OCI-LY7 (cell line): ENCODE measurements around the gene DNMT1. TPM values are rescaled to one million over a fixed set of nuclear protein-coding genes. Genes with fewer than 3 reads are reported as not detected.

Experiments used
- BruUV-seq: library from RNA; stranded (reverse); fragments of 400-500 nt; replicated peaks from 2 replicates; lab custom pipeline; 2021; lab: Mats Ljungman, UMichigan
- CTCF ChIA-PET: fragments of 300-600 bp; sonication (Branson Sonifier 250); formaldehyde crosslinking; loops from one replicate; lab custom pipeline; 2022; ENCODE audit warnings: antibody characterized with exemption; ENCODE audit not compliant: unreplicated experiment; lab: Charles Lee
- POLR2A ChIA-PET: fragments of 300-600 bp; sonication (Branson Sonifier 250); formaldehyde crosslinking; loops from one replicate; lab custom pipeline; 2022; ENCODE audit warnings: antibody characterized with exemption; lab: Charles Lee
- DNase-seq: peaks from one replicate; pipeline ENCODE4 v3.0.0-alpha.2; 2015; ENCODE audit warnings: low spot score
- H2AFZ ChIP-seq: fragments of 200-600 bp; sonication (generic), shearing (Covaris generic); 2 replicates; pipeline ENCODE4 v1.6.1; 2014; ENCODE audit warnings: mild to moderate bottlenecking, antibody characterized with exemption, low read length, moderate library complexity
- H3K27ac ChIP-seq: fragments of 200-600 bp; sonication (generic); 2 replicates; pipeline ENCODE4 v1.5.1; 2014; ENCODE audit warnings: mixed run types, low read depth, mild to moderate bottlenecking, moderate library complexity, low read length, inconsistent platforms; ENCODE audit not compliant: poor library complexity, severe bottlenecking
- H3K36me3 ChIP-seq: fragments of 200-600 bp; sonication (generic); 2 replicates; pipeline ENCODE4 v1.6.1; 2014; ENCODE audit warnings: mild to moderate bottlenecking, antibody characterized with exemption, low read length, moderate library complexity, mixed read lengths; ENCODE audit not compliant: insufficient read depth
- H3K4me1 ChIP-seq: fragments of 200-600 bp; sonication (generic); 2 replicates; pipeline ENCODE4 v1.5.1; 2014; ENCODE audit warnings: mild to moderate bottlenecking, low read length; ENCODE audit not compliant: insufficient read depth, poor library complexity, severe bottlenecking
- H3K4me2 ChIP-seq: fragments of 200-600 bp; sonication (generic); 2 replicates; pipeline ENCODE4 v1.6.1; 2014; ENCODE audit warnings: mild to moderate bottlenecking, low read length
- H3K4me3 ChIP-seq: fragments of 200-600 bp; sonication (generic); 2 replicates; pipeline ENCODE4 v1.5.1; 2014; ENCODE audit warnings: mild to moderate bottlenecking, low read depth, low read length; ENCODE audit not compliant: poor library complexity, severe bottlenecking
- H3K79me2 ChIP-seq: fragments of 200-600 bp; sonication (generic); 2 replicates; pipeline ENCODE4 v1.6.1; 2016; ENCODE audit warnings: low read depth, mild to moderate bottlenecking, low read length, moderate library complexity, mixed read lengths; ENCODE audit not compliant: insufficient read depth
- H3K9me2 ChIP-seq: fragments of 200-600 bp; sonication (generic); 2 replicates; pipeline ENCODE4 v1.6.1; 2016; ENCODE audit warnings: mild to moderate bottlenecking, low read length, mixed read lengths; ENCODE audit not compliant: insufficient read depth
- H3K9me3 ChIP-seq: fragments of 200-600 bp; sonication (generic); 2 replicates; pipeline ENCODE4 v1.6.1; 2014; ENCODE audit warnings: mild to moderate bottlenecking, mixed run types, low read length, mixed read lengths
- H4K20me1 ChIP-seq: fragments of 200-600 bp; sonication (generic); 2 replicates; pipeline ENCODE4 v1.6.1; 2014; ENCODE audit warnings: mild to moderate bottlenecking, antibody characterized with exemption, low read length, moderate library complexity, mixed read lengths; ENCODE audit not compliant: insufficient read depth
- EZH2phosphoT487 ChIP-seq: fragments of 200-600 bp; sonication (generic); IDR thresholded peaks from 2 replicates; pipeline ENCODE4 v1.6.1; 2018; ENCODE audit warnings: low read depth, borderline replicate concordance, mild to moderate bottlenecking, mixed run types, antibody characterized with exemption, low read length, moderate library complexity, mixed read lengths
- intact Hi-C: fragments of 100-400 bp; cut with micrococcal nuclease; formaldehyde crosslinking; loops from one replicate; pipeline ENCODE4 v1.10.0; 2022; ENCODE audit not compliant: unreplicated experiment
- total RNA-seq, 2 experiments: library from RNA; depleted of rRNA in 1 of 2; stranded (reverse); fragments of >200 nt in 1 of 2; shearing (Covaris generic) in 1 of 2; gene quantifications; 2 replicates each; pipeline ENCODE4 v1.2.3, GENCODE V29; 2014 to 2022
- TF ChIP-seq, protein P1 (sequence below): fragments of 200-600 bp; sonication (generic); conservative IDR thresholded peaks from 2 replicates; pipeline ENCODE4 v1.5.1; 2014; ENCODE audit warnings: mild to moderate bottlenecking, antibody characterized with exemption, low read length, moderate library complexity, mixed read lengths

Gene DNMT1
- total RNA-seq, 2 experiments from 2014 or later: 329 to 680 TPM

DNA sequence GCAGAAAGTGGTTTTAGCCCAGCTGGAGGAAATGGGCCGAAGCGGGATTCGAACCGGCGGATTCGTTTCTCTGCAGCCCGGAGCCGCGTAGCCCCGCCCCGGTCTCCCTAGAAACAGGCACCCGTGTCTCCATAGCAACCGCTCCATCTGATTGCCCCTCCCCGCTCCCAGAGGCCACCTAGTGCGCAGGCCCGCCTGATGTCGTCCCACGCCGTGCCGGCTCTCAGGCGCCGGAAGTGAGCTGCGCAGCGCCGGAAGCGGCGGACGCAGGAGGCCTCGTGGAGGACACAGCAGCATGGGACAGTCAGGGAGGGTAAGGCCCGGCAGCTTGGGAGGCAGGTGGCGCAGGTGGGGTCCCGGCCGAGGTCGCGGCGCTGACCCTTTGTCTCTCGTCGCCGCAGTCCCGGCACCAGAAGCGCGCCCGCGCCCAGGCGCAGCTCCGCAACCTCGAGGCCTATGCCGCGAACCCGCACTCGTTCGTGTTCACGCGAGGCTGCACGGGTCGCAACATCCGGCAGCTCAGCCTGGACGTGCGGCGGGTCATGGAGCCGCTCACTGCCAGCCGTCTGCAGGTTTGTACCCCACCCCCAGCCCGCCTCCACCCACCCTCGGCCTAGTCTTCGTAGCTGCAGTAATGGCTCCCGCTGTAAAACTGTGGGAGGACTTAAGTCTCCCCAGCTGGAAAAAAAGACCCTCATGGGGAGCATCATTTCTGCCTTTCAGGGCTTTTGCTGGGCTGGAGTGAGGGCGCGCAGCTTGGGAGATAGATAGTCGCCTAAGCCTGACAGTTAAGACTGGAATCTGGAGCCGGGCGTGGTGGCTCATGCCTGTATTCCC, 88.4 kb downstream of the DNMT1 start, which contains the start of gene PPAN:
TSS of gene PPAN (plus strand) at position 263 of the 837 bp plus-strand sequence. CDS start at position 296, 33 bp downstream.
- H4K20me1 ChIP-seq: no peaks in the 10 kb centered on the region
- H3K9me2 ChIP-seq: no peaks in the 10 kb centered on the region
- peaks cover 48% of the 10 kb centered on the region for H3K36me3 ChIP-seq
- BruUV-seq: no TSS peak
- no peaks in the 10 kb centered on the region for H3K9me3 ChIP-seq
- no peak for TF ChIP-seq EZH2phosphoT487
- TF ChIP-seq, protein P1, sequence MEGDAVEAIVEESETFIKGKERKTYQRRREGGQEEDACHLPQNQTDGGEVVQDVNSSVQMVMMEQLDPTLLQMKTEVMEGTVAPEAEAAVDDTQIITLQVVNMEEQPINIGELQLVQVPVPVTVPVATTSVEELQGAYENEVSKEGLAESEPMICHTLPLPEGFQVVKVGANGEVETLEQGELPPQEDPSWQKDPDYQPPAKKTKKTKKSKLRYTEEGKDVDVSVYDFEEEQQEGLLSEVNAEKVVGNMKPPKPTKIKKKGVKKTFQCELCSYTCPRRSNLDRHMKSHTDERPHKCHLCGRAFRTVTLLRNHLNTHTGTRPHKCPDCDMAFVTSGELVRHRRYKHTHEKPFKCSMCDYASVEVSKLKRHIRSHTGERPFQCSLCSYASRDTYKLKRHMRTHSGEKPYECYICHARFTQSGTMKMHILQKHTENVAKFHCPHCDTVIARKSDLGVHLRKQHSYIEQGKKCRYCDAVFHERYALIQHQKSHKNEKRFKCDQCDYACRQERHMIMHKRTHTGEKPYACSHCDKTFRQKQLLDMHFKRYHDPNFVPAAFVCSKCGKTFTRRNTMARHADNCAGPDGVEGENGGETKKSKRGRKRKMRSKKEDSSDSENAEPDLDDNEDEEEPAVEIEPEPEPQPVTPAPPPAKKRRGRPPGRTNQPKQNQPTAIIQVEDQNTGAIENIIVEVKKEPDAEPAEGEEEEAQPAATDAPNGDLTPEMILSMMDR: no peak
- H3K27ac ChIP-seq: peak within 1 kb of the TSS; percentile 84
- H3K4me1 ChIP-seq: peaks cover 59% of the 10 kb centered on the region
- ChIA-PET CTCF (interaction anchor here (0.6 kb wide), 2 partner anchors 21 to 178 kb away, joined by 3 to 7 read pairs; no protein-coding TSS in a partner anchor), POLR2A (interaction anchor here (0.6 to 2.1 kb wide), 4 partner anchors 10 to 808 kb away, joined by 3 to 9 read pairs (median 4); no protein-coding TSS in a partner anchor)
- peaks cover 32% of the 10 kb centered on the region for H3K79me2 ChIP-seq
- peak within 1 kb of the TSS; percentile 85; the same call in 1 of the 2 replicates for H2AFZ ChIP-seq
- peak; percentile 100 for DNase-seq
- intact Hi-C loops: loop anchor here (10.0 kb wide), 2 partner anchors 128 to 298 kb away; partner anchors contain the start of genes CDC37 and S1PR2
- H3K4me2 ChIP-seq: peak within 1 kb of the TSS; percentile 91
- H3K4me3 ChIP-seq: peak within 1 kb of the TSS; percentile 99

DNA sequence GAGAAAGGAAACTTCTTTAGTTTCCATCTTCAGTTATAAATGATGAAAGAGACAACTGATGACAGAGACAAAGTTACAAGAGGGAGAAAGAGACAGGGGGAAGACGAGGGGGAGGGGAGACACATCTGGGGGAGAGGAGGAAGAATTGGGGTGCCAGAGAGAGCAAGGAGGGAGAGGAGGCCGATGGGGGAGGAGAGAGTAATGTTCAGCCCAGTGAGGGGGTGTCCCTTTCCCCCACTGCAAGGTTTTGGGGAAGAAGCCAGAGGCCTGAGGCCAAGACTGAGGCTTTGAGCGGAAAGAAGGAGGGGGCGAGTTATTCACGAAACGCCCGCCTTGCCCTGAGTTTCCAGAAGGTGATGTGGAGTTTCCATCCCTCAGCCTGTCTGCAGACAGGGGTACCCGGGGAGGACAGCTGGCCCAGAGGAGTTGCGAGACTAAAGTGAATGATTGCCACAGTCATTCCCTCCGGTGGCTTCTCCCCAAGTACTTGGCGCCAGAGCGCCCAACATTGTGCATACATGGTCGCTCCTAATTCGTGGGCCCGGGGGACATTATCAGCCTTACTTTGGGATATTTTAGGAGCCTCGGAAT, 89.1 kb downstream of the DNMT1 start:
- peak overlapping the region; percentile 85; the same call in 1 of the 2 replicates for H2AFZ ChIP-seq
- TF ChIP-seq, protein P1: no peak
- TF ChIP-seq EZH2phosphoT487: no peak
- BruUV-seq: no TSS peak
- H4K20me1 ChIP-seq: no peaks in the 10 kb centered on the region
- intact Hi-C loops: loop anchor here (10.0 kb wide), 2 partner anchors 129 to 299 kb away; partner anchors contain the start of genes CDC37 and S1PR2
- peak overlapping the region; percentile 99 for H3K4me3 ChIP-seq
- CTCF ChIA-PET: no interaction called here
- H3K4me2 ChIP-seq: peak overlapping the region; percentile 73
- peak overlapping the region; percentile 84 for H3K27ac ChIP-seq
- no peaks in the 10 kb centered on the region for H3K9me3 ChIP-seq
- no peaks in the 10 kb centered on the region for H3K9me2 ChIP-seq
- peaks cover 61% of the 10 kb centered on the region for H3K4me1 ChIP-seq
- DNase-seq: peak; percentile 49
- POLR2A ChIA-PET: interaction anchor here (2.1 kb wide), 1 partner anchor 9 kb away, joined by 9 read pairs; no protein-coding TSS in a partner anchor
- H3K79me2 ChIP-seq: peaks cover 32% of the 10 kb centered on the region
- peaks cover 41% of the 10 kb centered on the region for H3K36me3 ChIP-seq
